ENCODE data around the gene DCTPP1.
A peak's percentile ranks its signal among the peaks of the same experiment; 100 is the strongest.

Gene DCTPP1

DNA sequence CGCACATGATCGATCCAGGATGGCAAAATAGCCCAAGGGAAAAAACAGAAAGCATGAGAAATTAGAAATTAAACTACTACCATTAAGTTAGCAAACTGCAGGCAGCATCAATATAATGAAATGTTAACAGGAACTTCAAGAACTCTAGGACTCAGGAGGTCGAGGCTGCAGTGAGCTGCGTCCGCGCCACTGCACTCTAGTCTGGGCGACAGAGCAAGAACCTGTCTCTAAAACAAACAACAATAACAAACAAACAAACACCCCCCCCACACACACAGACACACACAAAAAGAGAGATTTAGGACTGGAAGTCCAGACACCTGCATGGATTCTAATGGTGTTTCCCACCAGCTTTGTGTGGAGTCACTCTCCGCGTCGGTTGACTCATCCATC lies 16.4 kb upstream of the DCTPP1 start:
- no peak for DNase-seq

DNA sequence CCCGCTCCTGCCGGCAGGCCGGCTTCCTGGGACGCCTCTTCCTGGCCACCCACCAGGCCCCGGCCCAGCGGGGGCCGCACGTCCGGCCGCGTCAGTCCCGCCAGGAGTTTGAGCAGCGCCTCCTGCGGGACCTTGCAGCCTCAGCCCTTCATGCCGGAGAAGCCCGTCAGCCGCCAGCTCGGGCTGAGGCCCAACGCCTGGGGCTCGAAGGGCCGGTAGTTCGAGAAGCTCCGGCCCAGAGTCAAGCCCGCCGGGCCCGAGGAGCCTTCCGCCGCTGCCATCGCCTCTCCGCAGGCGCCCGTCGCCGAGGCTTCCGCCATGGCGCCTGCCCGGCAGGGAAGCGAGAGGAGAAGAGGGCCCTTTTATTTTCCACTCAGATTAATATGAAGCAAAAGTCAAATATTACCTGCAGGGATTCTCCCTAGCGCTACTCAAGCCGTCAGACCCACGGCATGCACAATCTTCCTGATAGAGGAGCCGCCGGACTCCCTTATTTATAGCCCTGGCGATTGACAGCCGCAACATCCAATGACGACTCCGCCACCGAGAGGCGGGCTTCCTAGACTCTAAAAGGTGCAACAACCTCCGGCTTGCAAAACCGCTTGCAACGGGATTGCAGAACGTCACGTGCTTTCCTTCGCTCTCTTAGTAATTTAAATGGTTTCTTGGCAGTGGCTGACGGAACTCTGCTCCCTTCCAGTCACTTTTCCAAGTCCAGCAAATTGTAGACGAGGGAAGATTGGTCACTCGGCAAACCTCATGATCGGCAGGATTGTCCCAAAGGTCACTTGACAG lies 15.8 kb upstream of the DCTPP1 start, which contains the start of gene SEPHS2:
Gene SEPHS2 (minus strand): TSS at position 467 of the 795 bp plus-strand sequence. CDS start 147 bp downstream, at position 320.
- peak; percentile 82 for DNase-seq

DNA sequence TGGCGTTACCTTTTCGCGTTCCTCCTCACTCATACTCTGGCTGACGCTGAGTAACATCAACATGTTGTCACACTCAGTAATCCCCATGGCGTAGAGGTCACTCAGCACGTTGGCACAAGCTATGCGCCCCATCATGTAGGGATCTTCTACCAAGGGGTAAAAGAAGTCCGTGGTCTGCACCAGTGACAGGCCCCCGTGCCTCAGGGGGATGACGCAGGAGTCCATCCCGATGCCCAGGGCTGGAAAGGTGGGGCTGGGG lies 15.2 kb upstream of the DCTPP1 start:
- DNase-seq, result no peak

DNA sequence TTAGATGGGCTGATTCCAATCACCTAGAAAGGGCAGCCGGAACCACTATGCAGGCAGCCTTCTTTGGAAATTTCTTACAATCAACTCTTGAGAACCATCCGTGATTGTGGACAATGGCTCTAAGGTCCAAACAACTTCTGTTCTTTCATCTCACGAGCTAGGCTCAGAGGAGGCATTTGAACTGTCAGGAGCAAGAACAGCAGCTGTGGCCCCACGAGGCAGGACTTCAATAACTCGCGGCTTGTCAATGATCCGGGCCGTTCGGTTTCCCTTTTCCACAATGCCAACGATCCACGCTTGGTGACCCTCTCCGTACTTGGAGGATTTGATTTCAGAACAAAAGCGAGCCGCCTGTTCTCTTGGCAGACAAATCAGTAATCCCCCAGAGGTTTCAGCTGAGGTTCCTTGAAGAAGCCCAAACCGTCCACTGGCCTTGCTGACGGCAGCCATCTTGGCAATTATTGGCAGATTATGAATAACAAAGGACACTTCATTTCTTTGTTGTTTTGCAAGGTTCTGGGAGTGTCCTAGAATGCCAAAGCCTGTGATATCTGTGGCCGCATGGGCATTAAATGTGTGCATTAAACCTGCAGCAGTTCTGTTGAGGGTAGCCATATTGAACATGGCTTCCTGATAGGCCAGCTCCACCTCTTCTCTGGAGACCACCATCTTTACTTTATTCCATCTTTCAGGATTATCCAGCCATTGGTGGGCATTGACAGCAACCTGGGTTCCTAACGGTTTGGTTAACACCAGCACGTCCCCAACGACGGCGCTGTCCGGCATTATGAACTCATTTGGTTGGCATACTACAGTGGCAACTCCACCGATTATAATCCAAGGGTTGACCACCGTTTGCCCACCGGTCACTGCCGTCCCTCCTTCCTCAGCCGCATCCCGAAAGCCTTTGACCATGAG lies 14.7 kb upstream of the DCTPP1 start:
- no peak for DNase-seq

DNA sequence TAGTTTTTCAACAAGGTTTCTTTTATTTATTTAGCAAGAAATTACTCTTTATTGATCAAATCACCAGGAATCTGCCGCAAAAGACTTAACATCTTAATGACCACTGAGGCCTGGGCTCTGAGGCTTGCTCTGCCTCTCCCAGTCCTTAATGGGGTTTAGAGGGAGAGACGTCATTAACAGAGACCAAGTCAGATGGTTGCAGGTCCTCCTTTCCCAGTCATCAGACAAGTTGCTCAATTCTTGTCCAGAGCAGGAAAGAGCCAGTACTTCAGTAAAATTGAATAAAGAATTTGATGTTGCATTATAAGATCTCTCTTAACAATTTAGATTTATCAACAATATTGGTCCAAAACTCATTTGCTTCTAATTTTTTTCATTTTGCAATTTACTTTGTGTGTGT lies 13.8 kb upstream of the DCTPP1 start:
- DNase-seq, result no peak

DNA sequence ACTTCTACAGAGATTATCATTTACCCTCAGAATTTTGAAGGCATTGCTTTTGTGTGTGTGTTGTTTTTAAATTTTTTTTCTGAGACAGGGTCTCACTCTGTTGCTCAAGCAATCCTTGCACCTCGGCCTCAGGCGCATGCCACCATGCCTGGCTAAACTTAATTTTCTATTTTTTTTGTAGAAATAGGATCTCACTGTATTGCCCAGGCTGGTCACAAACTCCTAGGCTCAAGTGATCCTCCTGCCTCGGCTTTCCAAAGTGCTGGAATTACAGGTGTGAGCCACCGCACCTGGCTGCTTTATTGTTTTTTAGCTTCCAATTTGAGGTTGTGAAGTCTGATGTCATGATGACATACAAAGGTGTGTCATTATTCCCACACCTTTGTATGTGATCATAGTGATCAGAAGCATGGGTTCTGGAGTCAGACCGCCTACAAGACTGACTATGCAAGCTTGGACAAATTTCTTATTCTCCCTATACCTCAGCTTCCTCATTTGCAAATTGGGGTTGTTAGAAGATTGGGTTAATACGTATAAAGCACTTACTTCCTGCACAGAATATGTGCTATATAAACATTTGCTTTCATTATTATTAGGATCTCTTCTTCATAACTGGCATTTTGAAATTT lies 10.0 kb upstream of the DCTPP1 start:
- DNase-seq, result no peak

DNA sequence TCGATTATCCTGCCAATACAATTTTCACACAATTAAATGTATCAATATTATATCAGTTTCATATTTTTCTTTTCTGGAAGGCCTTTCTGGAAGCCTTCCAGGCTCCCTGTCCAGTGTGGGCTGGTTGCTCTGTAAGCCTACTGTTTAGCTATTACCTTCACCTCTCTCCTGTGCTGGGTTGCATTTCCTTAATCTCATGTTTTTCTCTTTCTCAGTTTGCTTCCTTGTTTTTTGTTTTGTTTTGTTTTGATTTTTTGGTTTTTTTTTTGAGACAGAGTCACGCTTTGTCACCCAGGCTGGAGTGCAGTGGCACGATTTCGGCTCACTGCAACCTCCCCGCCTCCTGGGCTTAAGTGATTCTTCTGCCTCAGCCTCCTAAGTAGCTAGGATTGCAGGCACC lies 9.0 kb upstream of the DCTPP1 start:
- DNase-seq, result no peak

DNA sequence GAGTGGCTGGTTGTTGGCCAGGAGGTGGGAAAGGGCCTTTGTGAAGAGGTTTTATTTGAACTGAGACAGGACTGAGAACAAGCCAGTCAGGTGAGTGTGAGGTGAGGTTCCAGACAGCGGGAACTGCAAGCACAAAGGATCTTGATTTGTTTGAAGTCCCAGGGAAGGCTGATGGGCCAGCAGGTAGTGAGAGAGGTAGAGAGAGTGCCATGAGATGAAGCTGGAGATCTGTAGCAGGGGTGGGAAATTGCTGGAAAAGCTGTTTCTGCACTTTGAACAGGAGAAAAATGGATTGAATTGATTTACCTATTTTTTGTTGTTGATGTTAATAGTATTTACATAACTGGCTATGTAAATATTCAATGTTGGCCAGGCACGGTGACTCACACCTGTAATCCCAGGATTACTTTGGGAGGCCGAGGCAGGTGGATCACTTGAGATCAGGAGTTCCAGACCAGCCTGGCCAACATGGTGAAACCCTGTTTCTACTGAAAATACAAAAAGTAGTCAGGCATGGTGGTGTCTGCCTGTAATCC lies 7.7 kb upstream of the DCTPP1 start:
- no peak for DNase-seq

DNA sequence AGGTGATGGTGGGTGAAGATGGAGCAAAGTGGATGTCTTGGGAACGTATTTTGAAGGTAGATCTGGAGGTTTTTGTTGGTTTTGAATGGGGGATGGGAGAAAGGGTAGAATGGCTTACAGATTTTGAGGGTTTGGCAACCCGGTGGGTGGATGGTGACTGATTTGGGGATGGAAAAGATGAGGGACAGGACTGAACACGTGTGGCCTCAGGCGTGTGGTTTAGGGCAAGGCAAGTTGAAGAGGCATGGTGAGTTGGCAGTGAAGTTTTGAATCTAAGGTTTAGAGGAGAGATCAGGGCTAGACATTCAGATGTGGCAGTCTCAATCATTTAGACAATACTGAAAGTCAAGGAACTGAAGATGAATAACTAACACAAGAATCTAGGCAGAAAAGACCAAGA lies 5.0 kb upstream of the DCTPP1 start:
- no peak for DNase-seq

DNA sequence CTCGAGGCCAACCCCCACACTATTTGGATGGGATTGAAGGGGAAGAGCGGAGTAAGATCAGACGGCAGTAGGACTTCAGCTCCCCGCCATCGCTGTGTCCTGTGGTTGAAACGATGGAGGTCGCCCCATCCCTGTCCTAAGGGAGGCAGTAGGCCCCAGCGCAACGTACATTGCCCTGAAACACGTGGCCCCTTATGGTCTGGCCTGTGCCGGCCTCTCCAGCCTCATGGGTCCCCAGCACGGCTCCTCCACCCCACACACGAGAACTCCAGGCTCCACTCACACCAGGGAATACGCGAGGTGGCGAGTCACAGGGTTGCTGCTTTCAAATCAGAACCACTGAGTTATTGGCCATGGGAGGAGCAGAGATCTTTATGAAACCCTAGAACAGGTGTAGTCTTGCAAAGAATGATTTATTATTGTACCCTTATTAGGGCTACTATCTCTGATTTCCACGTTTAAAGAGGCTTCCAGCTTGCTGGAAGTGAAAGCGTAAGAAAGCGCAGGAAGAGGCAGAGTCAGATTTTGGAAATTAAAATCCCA lies 669 bp upstream of the DCTPP1 start:
- DNase-seq, result no peak

DNA sequence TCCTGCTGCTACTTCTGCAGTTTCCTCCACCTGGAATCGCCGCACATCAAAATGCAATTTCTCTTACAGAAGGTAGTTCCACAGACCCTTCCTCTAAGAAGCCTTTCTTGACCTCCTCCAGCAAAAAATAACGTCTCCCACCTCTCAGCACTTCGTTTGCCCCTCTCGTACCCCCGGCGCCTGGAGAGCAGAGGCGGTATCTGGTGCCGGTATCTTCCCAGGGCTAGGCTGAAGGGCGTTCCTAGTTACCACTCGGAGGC lies 482 bp downstream of the DCTPP1 start:
- DNase-seq, result no peak

DNA sequence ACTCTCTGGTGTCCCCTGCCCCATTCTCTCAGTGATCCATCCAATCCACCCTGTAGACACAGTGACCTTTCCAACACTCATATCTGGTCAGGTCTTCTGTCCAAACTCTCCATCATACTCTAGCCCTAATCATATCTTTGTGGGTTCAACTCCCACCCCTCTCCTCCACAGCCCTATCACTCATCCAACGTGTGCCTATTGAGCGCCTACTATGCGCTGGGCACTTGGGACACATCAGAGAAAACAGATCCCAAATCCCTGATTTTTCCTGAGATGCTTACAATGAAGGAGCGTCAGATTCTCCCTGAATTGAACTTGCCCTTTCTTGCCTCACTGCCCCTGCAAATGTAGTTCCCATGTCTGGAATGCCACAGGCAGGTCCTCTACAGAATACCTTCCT lies 1.8 kb downstream of the DCTPP1 start:
- no peak for DNase-seq

DNA sequence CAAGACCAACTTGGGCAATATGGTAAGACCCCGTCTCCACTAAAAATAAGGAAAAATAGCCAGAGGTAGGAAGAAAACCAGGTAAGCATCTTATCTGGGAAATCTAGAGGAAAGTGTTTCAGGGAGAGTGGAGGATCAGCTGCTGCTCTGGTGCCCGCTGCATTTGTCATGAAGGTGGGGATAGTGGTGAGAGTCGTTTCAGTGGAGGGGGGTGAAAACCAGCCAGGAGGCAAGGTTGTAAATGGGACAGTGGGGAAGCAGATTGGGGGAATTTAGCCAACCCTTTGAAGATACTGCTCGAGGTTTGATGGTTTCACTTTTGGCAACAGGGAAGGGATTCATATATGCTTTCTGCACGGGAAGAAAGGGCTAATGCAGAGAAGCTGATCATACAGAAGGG lies 8.8 kb downstream of the DCTPP1 start:
- DNase-seq, result no peak

DNA sequence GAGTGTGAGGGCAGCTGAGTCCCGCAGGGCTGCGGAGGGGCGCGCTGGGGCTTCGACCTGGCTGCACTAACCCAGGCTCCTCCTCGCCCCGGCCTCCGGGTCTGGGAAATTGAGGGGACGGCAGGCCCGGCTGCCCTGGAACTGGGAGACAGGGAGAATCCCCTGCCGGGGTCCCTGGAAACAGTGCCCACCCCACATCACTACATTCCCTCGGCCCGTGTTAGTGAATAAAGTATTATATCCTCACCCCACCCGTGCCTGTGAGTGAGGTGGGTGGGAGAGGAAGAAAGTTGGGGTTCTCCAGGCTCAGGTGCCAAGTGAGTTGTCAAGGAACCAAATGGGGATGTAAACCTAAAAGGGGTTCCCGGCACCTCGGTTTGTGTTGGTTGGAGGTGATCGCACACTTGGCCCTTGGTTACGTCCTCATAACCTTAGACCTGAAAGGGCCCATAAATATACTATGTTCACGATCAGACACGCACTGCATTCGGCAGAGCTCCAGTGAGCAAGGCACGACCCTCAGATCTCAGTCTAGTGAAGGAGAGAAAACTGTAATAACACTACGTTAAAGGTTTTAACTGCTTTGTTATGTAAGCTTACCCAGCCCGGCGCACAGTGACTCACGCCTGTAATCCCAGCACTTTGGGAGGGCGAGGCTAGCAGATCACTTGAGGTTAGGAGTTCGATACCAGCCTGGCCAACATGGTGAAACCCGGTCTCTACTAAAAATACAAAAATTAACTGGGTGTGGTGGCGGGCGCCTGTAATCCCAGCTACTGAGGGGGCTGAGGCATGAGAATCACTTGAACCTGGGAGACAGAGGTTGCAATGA lies 11.3 kb downstream of the DCTPP1 start:
- no peak for DNase-seq

DNA sequence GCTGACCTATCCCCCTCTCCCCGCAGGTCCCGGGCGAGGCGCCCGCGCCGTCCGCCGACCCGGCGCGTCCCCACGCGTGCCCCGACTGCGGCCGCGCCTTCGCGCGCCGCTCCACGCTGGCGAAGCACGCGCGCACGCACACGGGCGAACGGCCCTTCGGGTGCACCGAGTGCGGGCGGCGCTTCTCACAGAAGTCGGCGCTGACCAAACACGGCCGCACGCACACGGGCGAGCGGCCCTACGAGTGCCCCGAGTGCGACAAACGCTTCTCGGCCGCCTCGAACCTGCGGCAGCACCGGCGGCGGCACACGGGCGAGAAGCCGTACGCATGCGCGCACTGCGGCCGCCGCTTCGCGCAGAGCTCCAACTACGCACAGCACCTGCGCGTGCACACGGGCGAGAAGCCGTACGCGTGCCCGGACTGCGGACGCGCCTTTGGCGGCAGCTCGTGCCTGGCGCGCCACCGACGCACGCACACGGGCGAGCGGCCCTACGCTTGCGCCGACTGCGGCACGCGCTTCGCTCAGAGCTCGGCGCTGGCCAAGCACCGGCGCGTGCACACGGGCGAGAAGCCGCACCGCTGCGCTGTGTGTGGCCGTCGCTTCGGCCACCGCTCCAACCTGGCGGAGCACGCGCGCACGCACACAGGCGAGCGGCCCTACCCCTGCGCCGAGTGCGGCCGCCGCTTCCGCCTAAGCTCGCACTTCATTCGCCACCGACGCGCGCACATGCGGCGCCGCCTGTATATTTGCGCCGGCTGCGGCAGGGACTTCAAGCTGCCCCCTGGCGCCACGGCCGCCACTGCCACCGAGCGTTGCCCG lies 12.1 kb downstream of the DCTPP1 start:
- DNase-seq, result peak; percentile 39

DNA sequence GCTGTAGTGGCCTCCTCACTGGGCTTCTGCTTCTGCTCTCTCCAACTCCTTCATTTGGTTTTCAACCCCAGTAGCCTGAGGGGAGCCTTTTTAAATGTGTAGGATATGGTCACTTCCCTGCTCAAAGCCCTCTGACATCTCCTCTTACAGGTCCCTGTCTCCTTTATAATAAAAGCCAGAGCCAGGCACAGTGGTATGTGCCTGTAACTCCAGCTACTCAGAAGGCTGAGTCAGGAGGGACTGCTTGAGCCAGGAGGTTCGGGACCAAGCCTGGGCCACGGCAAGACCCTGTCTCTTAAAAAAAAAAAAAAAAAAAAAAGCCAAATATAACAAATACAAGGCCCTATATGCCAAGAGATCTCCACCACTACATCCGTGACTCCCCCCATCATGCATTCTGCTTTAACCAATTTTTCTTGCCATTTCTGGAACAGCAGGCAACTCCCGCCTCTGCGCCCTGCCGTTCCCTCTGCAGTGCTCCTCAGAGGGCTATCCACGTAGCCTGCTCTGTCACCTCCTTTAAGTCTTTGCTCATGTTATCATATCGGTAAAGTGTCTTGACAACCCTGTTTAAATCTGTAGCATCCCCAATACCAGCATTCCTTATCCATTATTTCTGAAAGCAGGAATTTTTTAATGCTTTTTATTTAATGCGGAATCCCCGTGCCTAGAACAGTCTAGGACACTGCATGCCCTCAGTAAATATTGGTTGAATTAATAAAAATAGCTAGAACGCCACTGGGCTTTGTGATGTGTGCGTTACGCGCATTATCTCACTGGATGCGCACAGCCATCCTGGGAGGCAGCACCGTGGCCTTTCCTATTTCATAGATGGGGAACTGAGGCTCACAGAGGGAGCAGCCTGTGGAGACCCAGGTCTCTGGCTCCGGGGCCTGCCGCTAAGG lies 13.0 kb downstream of the DCTPP1 start:
- DNase-seq, result no peak

DNA sequence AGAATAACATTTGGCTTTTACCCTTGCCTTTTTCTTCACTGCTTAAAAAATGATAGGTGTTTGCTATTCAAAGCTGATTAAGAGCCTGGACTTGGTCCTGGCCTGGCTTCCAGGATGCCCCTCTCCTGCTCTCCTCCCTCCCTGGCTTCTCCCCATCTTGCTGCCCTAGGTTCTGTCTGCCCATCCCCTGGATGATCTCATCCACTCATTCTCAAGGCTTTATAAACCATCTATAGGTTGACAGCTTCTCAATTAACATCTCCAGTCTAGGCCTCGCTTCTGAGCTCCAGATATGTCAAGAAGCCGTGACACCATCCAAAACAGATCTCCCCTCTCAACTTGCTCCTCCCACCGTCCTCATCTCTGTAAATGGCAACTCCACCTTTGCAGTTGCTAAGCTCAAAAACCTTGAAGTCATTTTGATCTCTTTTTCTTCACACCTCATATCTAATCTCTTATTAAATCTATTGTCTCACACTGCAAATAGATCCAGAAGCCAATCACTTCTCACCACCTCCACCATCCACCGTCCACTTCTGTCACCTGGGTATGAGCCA lies 13.7 kb downstream of the DCTPP1 start:
- DNase-seq, result no peak

DNA sequence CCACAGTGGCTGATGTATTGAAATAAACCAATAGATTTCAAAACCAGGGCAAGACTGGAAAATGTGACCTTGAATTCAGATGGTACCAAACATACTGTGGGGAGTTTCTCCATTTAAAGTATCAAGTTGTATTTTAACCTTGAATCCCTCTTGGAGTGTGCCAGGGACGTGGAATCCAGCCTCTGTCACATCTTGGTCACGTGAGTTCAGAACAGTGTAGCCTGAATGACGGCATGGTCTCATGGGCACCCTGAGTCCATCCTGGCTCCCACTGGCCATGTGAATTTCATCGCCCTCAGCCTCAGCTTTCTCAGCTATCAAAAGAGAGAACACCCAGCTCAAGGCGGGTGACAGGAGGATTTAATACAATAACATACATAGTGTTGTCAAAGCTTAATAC lies 15.7 kb downstream of the DCTPP1 start:
- DNase-seq, result no peak

DNA sequence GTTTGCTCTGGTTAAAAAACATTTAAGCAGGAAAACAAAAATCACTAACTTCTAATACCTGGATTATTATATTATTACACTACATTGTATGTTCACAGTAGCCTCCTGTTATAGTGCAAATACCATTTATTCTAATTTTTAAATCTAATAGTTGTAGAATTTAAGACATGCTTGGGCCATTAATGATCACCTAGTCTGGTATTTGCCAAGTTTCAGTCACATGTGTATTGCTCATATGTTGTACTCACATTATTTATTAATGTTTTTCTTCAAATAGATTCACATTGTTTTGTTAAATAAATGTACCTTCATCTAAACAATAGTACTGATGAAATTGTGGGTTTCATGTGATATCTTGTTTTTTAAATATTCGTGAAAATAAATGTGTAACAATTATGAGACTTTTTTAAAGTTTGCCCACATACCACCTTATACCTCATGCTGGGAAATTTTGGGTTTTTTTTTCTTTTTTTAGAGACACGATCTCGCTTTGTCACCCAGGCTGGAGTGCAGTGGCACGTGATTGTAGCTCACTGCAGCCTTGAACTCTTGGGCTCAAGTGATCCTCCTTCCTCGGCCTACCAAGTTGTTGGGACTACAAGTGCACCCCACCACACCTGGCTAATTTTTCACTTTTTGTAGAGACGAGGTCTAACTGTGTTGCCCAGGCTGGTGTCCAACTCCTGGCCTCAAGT lies 16.6 kb downstream of the DCTPP1 start:
- no peak for DNase-seq

Data from SIG-M5 (cell line).